IMR-90 (cell line): ENCODE data around the gene GLG1. TPM values are rescaled to one million over a fixed set of nuclear protein-coding genes. Genes with fewer than 3 reads are reported as not detected.
"Not testable (repeated sequence)": the region's sequence is repeated elsewhere in the genome, so short reads cannot be mapped to it uniquely, and the experiment has no call there.

Experiments used
- ATAC-seq: fragments of 200-7000 bp; cut with Tn5 transposase; 2 replicates; pipeline ENCODE4 v1.9.1; 2020; ENCODE audit warnings: low read depth, mild to moderate bottlenecking, moderate library complexity
- BruUV-seq: library from RNA; stranded (reverse); fragments of 400-500 nt; replicated peaks from 2 replicates; lab custom pipeline; 2021; lab: Mats Ljungman, UMichigan
- CTCF ChIA-PET: fragments of 300-600 bp; formaldehyde crosslinking; extraction: SDS; loops from one replicate; lab custom pipeline; 2021; ENCODE audit warnings: antibody characterized with exemption; lab: Yijun Ruan, JAX
- POLR2A ChIA-PET: fragments of 300-600 bp; sonication (Branson Sonifier 250); formaldehyde crosslinking; loops from one replicate; lab custom pipeline; 2022; ENCODE audit warnings: antibody characterized with exemption; ENCODE audit not compliant: unreplicated experiment; lab: Charles Lee
- DNase-seq: peaks from one replicate; pipeline ENCODE4 v3.0.0; 2013
- H2AFZ ChIP-seq: replicated peaks from 2 replicates; pipeline ENCODE3; 2013; ENCODE audit warnings: low read length, mild to moderate bottlenecking; ENCODE audit not compliant: poor library complexity
- H2AK5ac ChIP-seq: 2 replicates; pipeline ENCODE4 v1.6.1; 2013; ENCODE audit warnings: low read depth, low read length, inconsistent platforms
- H2AK9ac ChIP-seq: replicated peaks from 2 replicates; pipeline ENCODE3; 2013; ENCODE audit warnings: mild to moderate bottlenecking, low read depth, low read length, moderate library complexity; ENCODE audit not compliant: poor library complexity
- H2BK120ac ChIP-seq: 2 replicates; pipeline ENCODE4 v1.6.1; 2013; ENCODE audit warnings: low read depth, low read length, inconsistent platforms
- H2BK15ac ChIP-seq: 3 replicates; pipeline ENCODE4 v1.6.1; 2013; ENCODE audit warnings: low read depth, low read length, inconsistent platforms
- H2BK20ac ChIP-seq: 2 replicates; pipeline ENCODE4 v1.6.1; 2013; ENCODE audit warnings: low read depth, mild to moderate bottlenecking, inconsistent platforms, low read length, moderate library complexity
- H2BK5ac ChIP-seq: 2 replicates; pipeline ENCODE4 v1.6.1; 2013; ENCODE audit warnings: mild to moderate bottlenecking, low read depth, low read length, inconsistent platforms; ENCODE audit not compliant: poor library complexity, severe bottlenecking
- H3K14ac ChIP-seq: replicated peaks from 2 replicates; pipeline ENCODE4 v1.6.1; 2013; ENCODE audit warnings: low read depth, low read length, inconsistent platforms
- H3K18ac ChIP-seq: 2 replicates; pipeline ENCODE4 v1.6.1; 2013; ENCODE audit warnings: low read depth, low read length, control low read depth
- H3K23ac ChIP-seq: 2 replicates; pipeline ENCODE4 v1.6.1; 2013; ENCODE audit warnings: low read depth, low read length, inconsistent platforms
- H3K27ac ChIP-seq: 2 replicates; pipeline ENCODE4 v1.5.1; 2013; ENCODE audit warnings: mild to moderate bottlenecking, control low read depth, low read length; ENCODE audit not compliant: insufficient read depth
- H3K27me3 ChIP-seq: 2 replicates; pipeline ENCODE4 v1.6.1; 2013; ENCODE audit warnings: low read length; ENCODE audit not compliant: control insufficient read depth, insufficient read depth
- H3K36me3 ChIP-seq: 2 replicates; pipeline ENCODE4 v1.6.1; 2013; ENCODE audit warnings: low read length, mixed read lengths; ENCODE audit not compliant: control insufficient read depth, insufficient read depth
- H3K4ac ChIP-seq: 2 replicates; pipeline ENCODE4 v1.6.1; 2013; ENCODE audit warnings: low read depth, low read length, inconsistent platforms
- H3K4me1 ChIP-seq: 2 replicates; pipeline ENCODE4 v1.6.1; 2013; ENCODE audit warnings: low read length, mixed read lengths; ENCODE audit not compliant: control insufficient read depth, insufficient read depth
- H3K4me2 ChIP-seq: 2 replicates; pipeline ENCODE4 v1.6.1; 2013; ENCODE audit warnings: low read depth, mild to moderate bottlenecking, control low read depth, low read length, moderate library complexity
- H3K4me3 ChIP-seq: 2 replicates; pipeline ENCODE4 v1.5.1; 2013; ENCODE audit warnings: low read depth, mild to moderate bottlenecking, control low read depth, low read length, moderate library complexity; ENCODE audit not compliant: insufficient read depth
- H3K56ac ChIP-seq: 2 replicates; pipeline ENCODE4 v1.6.1; 2013; ENCODE audit warnings: low read length, inconsistent platforms; ENCODE audit not compliant: insufficient read depth; ENCODE audit errors: extremely low read depth
- H3K79me1 ChIP-seq, 2 experiments: 2 replicates each; pipeline ENCODE4 v1.6.1; 2013; ENCODE audit warnings: low read length in 2 of 2, inconsistent platforms in 1 of 2, low read depth in 1 of 2
- H3K9ac ChIP-seq: 2 replicates; pipeline ENCODE4 v1.6.1; 2013; ENCODE audit warnings: low read depth, low read length, control low read depth
- H3K9me1 ChIP-seq: 2 replicates; pipeline ENCODE4 v1.6.1; 2013; ENCODE audit warnings: low read length, inconsistent platforms; ENCODE audit not compliant: insufficient read depth
- H3K9me3 ChIP-seq: 2 replicates; pipeline ENCODE4 v1.6.1; 2013; ENCODE audit warnings: low read length; ENCODE audit not compliant: control insufficient read depth, insufficient read depth
- H4K20me1 ChIP-seq: 2 replicates; pipeline ENCODE4 v1.6.1; 2013; ENCODE audit warnings: low read length, inconsistent platforms; ENCODE audit not compliant: insufficient read depth
- H4K5ac ChIP-seq: 2 replicates; pipeline ENCODE4 v1.6.1; 2013; ENCODE audit warnings: mild to moderate bottlenecking, low read depth, low read length, control low read depth
- H4K8ac ChIP-seq, 2 experiments: 2 replicates each; pipeline ENCODE4 v1.6.1; 2013; ENCODE audit warnings: low read depth in 2 of 2, low read length in 2 of 2, control low read depth in 1 of 2, inconsistent platforms in 1 of 2
- H4K91ac ChIP-seq: 2 replicates; pipeline ENCODE4 v1.6.1; 2013; ENCODE audit warnings: low read depth, low read length, inconsistent platforms; ENCODE audit not compliant: insufficient read depth
- WGBS, 2 experiments: methylation state at CpG; one replicate each; pipeline versions ENCODE4 v1.1.5 to v1.1.7; 2013; ENCODE audit warnings: missing lambda C conversion rate in 2 of 2; ENCODE audit not compliant: insufficient read length in 1 of 2; ENCODE audit errors: extremely low coverage in 2 of 2; 5-methylcytosine and 5-hydroxymethylcytosine counted together
- dilution Hi-C: fragments of 300-500 bp; cut with HindIII; formaldehyde crosslinking; loops from one replicate; pipeline ENCODE4 v1.14.3; 2018; ENCODE audit warnings: low sequenced_read_pairs; ENCODE audit not compliant: unreplicated experiment
- in situ Hi-C: fragments of 300-500 bp; cut with MboI; formaldehyde crosslinking; loops from 3 replicates; pipeline ENCODE4 v1.14.3; 2019; ENCODE audit warnings: low sequenced_read_pairs, inconsistent platforms, mixed read lengths
- intact Hi-C: fragments of 100-400 bp; cut with micrococcal nuclease; formaldehyde crosslinking; loops from 2 replicates; pipeline ENCODE4 v1.10.0; 2022
- polyA plus RNA-seq, 3 experiments: library from polyadenylated mRNA; depleted of rRNA; stranded (reverse); fragments of >200 nt; gene quantifications; 2 replicates each; pipeline ENCODE4 v1.2.3, GENCODE V29; 2012; ENCODE audit warnings: low replicate concordance in 1 of 3
- total RNA-seq: library from RNA; depleted of rRNA; stranded (reverse); fragments of >200 nt; gene quantifications from 2 replicates; pipeline ENCODE4 v1.2.3, GENCODE V29; 2012

The GLG1 gene
- total and polyA plus RNA-seq, 2 of the 4 experiments (the other 2 are of a cell fraction) = 91.0 to 107 TPM

DNA sequence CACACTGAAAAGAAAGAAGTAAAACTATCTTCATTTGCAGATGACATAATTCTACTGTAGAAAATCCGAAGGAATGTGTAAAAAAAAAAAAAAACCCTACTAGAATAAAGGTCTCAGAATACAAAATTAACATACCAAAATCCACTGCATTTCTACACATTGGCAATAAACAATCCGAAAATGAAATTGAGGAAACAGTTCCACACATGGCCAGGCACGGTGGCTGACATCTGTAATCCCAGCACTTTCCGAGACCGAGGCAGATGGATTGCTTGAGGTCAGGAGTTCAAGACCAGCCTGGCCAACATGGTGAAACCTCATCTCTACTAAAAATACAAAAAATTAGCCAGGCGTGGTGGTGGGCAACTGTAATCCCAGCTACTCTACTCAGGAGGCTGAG, 181.2 kb downstream of the GLG1 start:
- H2AK5ac ChIP-seq, CTCF ChIA-PET, H3K4me2 ChIP-seq, H2BK120ac ChIP-seq, ATAC-seq, H3K27me3 ChIP-seq, H3K9me3 ChIP-seq, intact Hi-C loops, H3K23ac ChIP-seq, H3K79me1 ChIP-seq, H3K36me3 ChIP-seq, H2BK15ac ChIP-seq, H3K4me1 ChIP-seq, H3K27ac ChIP-seq, H3K14ac ChIP-seq, H3K18ac ChIP-seq, H3K9me1 ChIP-seq, H2AFZ ChIP-seq, H4K20me1 ChIP-seq, H2AK9ac ChIP-seq, H2BK20ac ChIP-seq, in situ Hi-C loops, H4K5ac ChIP-seq, BruUV-seq, H4K8ac ChIP-seq, H3K4ac ChIP-seq, H3K4me3 ChIP-seq, H2BK5ac ChIP-seq, H3K9ac ChIP-seq, dilution Hi-C loops, H3K56ac ChIP-seq, H4K91ac ChIP-seq, DNase-seq, POLR2A ChIA-PET: not testable (repeated sequence)
- WGBS, 2 experiments = no CpG with 5 or more reads among the region's 6 CpGs

DNA sequence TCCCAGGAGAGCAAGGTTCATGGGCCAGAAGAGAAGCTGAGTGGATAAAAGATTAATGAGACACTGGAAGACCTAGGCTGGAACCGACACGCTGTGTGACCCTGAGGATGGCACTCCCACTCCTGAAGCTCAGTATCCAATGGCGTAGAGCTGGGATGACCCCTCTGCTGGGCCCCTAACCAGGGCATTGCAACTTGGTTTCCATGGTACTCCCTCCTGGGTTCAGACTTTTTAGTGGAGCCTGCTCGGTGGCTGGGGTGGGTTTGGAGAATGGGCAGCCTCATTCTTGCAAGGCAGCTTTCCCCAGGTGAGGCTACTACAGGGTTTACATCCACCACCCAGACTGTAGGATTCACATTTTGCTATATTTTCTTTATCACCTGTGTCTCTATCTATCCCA, 183.2 kb downstream of the GLG1 start:
- dilution Hi-C loops, CTCF ChIA-PET: not testable (repeated sequence)

More for the DNA sequence above, 183.2 kb downstream of the GLG1 start:
- H3K14ac ChIP-seq, H3K4me2 ChIP-seq, H2AFZ ChIP-seq, H2BK15ac ChIP-seq, H2BK20ac ChIP-seq, H4K8ac ChIP-seq, DNase-seq, H2AK9ac ChIP-seq, H3K23ac ChIP-seq, intact Hi-C loops, H3K4me3 ChIP-seq, H2BK120ac ChIP-seq, H3K4me1 ChIP-seq, H3K27ac ChIP-seq, H3K9me3 ChIP-seq, H4K5ac ChIP-seq, H3K56ac ChIP-seq, H3K36me3 ChIP-seq, H2AK5ac ChIP-seq, H4K20me1 ChIP-seq, H3K9ac ChIP-seq, H3K18ac ChIP-seq, in situ Hi-C loops, H3K4ac ChIP-seq, H2BK5ac ChIP-seq, BruUV-seq, POLR2A ChIA-PET, H3K27me3 ChIP-seq, H3K9me1 ChIP-seq, ATAC-seq, H3K79me1 ChIP-seq, H4K91ac ChIP-seq: not testable (repeated sequence)
- no CpG with 5 or more reads among the region's 4 CpGs for WGBS, 2 experiments
